Stimulated activated CD4-positive, alpha-beta T cell treated with anti-CD3 and anti-CD28 coated beads, Interleukin-15, amount 100 ng/mL, for 48 hours (primary cell): ENCODE results near the gene MAPK1.
"Not testable (repeated sequence)": the region's sequence is repeated elsewhere in the genome, so short reads cannot be mapped to it uniquely, and the experiment has no call there.

Experiments
- DNase-seq, 2 donors: peaks; one replicate each; pipeline ENCODE4 v3.0.0-alpha.2; 2020; ENCODE audit warnings: low read depth in 2 of 2

Gene MAPK1

DNA sequence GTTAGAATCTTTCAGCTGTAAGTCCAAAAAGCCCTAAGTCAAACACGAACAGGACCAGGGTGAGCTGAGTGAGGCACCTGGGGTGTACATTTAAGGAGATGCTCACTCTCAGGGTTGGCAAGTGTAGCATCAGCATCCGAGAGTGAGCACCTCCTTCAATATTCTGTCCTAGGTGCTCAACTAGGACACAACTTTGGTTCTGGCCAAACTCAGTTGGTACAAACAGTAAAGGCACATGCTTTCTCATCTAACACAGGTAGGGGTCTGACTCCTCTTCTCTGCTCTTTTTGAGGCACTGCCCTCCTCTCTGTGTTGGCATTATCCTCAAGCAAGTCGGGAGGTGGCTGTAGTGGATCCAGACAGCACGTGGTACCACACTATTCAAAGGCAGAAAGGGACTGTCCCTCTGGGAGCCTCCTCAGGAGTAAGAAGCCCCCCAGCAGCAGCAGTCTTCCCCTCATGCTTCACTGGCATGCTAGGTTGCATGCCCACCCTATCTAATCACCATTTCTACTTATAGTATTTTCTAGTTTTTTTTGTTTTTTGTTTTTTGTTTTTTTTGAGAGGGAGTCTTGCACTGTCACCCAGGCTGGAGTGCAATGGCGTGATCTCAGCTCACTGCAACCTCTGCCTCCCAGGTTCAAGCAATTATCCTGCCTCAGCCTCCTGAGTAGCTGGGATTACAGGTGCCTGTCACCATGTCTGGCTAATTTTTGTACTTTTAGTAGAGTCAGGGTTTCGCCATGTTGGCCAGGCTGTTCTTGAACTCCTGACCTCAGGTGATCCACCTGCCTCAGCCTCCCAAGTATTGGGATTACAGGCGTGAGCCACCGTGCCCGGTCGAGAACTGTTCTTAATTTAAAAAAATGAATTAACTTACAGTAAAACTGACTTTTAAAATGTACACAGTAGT lies 14.7 kb upstream of the MAPK1 start:
- no peak for DNase-seq

DNA sequence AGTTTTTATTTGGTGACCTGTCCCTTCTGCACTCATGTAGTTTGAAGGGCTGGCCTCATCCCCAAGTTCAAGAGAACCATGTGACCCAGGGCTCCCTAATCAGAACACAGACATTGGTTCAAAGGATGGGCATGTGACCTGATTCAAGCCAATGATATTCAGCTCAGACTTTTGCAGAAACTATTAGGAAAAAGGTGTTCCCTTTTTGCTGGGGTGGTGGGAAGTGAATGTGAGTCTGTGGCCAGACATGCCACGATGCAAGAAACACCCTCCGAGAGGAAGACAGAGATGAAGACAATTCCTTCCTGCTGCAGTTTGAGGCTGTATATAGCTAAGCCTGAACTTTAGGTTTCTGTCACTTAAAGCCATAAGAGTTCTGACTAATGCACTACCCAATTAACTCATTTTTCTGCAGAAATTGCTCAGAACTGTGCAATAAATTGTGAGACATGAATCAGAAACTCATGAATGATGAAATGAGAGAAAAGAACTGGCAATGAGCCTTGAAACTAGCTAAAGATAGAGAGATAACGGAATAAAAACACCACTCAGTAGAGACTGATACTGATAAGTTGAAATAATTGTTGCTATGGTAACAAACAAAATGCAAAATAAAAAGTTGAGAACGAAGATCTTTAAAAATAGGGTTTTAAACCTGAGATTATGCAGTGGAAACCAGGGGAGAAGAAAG lies 9.2 kb upstream of the MAPK1 start:
- DNase-seq, result peak; percentile 26 to 34

DNA sequence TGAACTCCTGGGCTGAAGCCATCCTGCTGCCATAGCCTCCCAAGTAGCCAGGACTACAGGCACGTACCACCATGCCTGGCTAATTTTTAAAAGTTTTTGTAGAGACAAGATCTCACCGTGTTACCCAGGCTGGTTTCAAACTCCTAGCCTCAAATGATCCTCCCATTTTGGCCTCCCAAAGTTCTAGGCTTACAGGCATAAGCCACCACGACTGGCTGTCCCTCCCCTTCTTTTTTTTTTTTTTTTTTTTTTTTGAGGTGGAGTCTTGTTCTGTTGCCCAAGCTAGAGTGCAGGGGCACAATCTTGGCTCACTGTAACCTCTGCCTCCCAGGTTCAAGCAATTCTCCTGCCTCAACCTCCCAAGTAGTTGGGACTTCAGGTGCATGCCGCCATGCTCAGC lies 7.5 kb upstream of the MAPK1 start:
- not testable (repeated sequence) for DNase-seq

DNA sequence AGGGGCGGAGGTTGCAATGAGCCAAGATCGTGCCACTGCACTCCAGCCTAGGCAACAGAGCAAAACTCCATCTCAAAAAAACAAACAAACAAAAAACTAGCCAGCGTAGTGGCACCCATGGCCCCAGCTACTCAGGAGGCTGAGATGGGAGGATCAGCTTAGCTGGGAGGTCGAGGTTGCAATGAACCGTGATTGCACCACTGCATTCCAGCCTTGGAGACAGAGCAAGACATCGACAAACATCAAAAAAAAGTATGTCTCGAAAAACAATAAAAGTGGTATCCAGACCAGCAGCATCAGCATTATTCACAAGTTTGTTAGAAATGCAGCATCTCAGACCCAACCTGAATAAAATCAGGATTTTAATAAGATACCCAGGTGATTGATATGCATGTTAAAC lies 6.2 kb upstream of the MAPK1 start:
- no peak for DNase-seq

DNA sequence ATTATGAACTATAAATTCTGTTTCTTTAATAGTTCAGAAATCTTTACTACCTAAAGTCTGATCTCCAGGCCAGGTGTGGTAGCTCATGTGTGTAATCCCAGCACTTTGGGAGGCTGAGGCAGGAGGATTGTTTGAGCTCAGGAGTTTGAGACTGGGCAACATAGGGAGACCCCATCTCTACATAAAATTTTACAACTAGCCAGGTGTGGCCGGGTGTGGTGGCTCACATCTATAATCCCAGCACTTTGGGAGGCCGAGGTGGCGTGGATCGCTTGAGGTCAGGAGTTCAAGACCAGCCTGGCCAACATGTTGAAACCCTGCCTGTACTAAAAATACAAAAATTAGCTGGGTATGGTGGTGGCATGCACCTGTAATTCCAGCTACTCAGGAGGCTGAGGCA lies 5.3 kb upstream of the MAPK1 start:
- DNase-seq, result not testable (repeated sequence)

DNA sequence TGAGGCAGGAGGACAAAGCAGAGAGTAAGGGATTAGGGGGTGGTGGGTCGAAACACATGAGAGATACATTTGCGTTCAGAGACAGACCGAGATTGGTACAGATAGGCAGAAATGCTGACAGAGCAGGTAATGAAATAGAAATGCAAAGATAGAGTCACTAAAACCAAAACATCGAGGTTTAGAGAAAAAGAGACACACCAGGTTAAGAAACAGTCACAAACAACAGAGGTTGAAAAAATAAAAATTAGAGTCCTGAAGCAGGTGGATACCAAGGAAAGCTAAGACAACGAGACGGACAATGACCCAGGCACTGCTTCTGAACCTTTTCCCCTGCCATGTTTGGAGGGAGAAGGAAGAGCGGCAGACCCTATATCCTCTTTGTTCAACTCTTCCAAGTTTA lies 1.2 kb upstream of the MAPK1 start:
- DNase-seq, result no peak

DNA sequence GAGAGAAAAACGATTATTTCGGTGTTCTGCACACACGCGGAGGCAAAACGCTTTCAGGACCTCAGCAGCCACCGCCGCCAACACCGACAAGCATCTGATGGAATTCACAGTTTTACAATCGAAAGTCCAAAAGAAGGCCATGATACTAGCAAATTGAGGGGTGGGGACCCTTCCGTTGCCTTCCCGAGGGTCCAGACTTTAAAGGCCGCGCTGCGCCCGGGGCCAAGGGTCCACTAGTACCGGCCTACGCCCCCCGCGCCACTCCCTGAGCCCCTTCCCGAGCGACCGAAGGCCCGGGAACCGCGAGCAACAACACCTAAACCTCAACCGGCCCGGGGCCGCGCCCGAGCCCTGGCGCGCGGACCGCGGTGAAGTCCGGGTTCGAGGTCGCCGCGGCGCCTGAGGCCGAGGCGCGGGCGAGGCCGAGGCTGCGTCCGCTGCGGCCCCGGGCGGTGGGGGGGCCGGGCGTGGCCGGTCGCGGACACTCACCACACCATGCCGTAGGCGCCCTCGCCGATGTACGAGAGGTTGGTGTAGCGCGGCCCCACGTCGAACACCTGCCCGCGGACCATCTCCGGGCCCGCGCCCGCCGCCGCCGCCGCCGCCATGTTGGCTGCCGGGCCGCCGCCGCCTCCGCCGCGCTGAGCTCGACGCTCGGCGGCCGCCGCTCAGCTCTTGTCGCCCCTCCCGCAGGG lies 465 bp downstream of the MAPK1 start:
- DNase-seq, result no peak

DNA sequence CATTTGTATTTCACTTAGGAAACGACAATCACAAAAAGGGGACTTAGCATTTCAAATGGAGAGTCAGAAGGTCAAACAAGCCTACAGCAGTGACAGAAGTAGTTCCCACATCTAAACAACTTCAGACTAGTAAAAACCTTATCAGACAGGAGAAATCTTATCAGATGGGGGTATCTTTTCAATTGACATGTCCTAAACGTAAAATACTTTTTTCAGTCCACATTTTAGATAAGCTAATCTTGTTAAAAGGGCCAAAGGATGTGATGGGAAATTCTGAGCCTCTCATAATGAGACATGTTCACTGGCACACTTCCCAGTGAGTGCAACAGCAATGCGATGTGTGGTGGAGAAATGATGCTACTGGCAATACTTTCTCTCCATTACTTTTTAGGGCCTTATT lies 2.4 kb downstream of the MAPK1 start:
- peak in 1 of 2 donors; percentile 12 for DNase-seq

DNA sequence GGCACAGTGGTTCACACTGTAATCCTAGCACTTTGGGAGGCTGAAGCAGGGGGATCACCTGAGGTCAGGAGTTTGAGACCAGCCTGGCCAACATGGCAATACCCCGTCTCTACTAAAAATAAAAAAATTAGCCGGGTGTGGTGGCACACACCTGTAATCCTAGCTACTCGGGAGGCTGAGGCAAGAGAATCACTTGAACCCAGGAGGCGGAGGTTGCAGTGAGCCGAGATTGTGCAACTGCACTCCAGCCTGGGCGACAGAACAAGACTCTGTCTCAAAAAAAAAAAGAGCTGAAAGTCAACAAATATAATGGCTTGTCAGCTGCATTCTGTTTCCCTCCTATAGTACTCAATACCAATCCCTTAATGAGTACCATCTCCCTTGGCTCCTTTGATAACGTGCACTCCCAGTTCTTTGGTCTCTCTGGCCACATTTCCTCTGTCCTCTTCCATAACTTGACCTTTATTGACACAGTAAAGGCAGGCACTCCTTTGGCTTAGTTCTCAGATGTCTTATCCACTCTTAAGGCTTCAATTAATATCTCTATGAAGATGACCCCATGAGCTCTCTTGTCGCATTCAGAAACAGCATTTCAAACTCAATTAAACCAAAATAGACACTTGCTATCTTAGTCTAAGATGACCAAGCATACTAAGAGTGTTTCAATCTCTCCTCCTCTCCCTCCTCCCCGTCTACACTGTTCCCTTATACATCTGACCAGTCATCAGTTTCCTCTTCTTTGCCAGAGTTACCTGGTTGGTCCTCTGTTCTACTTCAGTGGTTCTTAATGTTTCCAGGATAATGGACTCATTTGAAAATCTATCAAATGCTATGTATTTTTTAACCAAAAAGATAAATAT lies 4.8 kb downstream of the MAPK1 start:
- DNase-seq, result no peak

DNA sequence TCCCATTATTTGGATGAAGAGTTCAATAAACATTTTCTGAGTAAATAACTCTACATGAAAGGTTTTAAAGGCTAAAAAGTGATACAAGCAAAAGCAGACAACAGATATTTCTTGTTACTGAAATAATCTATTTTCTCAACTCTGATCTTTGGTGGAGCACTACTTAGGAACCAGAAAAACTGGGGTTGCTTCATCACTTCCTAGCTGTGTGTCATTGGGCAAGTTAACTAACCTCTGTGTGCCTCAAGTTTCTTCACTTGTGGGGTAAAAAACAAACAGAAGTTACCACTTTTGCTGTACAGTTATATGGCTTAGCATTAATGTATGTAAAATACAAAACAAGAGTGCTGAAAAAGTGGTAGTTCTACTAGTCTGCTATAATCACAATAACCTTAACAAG lies 5.6 kb downstream of the MAPK1 start:
- DNase-seq, result no peak

DNA sequence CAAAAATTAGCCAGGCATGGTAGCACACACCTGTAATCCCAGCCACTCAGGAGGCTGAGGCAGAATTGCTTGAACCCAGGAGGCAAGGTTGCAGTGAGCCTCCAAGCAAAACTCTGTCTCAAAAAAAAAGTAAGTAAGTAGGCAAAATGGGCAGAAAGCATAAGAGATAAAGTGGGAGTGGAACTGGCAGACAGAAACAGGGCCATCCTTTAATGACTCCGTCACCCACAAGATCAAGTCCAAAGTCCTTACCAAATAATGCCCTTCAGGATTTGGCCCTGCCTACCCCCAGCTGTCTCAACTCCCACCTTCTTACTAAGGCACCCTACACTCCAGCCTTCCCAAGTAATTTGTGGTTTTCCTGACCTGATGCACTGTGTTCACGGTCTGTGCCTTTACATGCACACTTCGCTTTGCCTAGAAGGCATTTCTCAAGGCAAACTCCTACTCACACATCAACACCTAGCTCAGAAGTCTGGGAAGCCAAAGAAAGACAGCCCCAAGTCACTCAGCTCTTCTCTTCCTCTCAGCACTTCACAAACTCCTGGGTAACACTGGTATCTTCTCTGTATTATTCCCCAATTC lies 6.1 kb downstream of the MAPK1 start:
- DNase-seq, result no peak

DNA sequence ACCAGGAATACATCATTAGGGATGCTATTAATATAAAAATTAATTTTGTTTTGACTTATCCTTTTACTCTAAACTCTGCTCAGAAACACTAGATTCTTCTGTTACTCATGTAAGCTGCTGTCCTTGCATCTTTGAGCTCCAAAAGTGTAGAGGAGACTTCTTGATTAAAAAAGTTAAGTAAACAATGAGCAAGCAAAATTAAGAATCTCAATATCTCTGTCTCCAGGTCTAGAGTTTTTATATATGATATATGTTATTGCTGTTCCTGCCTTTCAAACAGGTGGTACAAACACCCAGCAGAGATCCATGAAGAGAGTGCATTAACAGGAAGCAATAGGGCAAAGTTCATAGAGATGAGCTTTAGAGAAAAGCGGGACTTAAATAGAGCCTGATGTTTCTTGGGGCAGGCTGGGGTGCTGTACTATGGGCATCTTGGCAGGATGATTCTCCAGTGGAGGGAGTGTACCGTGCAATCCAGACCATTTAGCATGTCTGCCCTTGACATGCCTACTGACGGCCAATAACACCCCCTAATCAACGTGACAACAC lies 6.9 kb downstream of the MAPK1 start:
- DNase-seq, result no peak

DNA sequence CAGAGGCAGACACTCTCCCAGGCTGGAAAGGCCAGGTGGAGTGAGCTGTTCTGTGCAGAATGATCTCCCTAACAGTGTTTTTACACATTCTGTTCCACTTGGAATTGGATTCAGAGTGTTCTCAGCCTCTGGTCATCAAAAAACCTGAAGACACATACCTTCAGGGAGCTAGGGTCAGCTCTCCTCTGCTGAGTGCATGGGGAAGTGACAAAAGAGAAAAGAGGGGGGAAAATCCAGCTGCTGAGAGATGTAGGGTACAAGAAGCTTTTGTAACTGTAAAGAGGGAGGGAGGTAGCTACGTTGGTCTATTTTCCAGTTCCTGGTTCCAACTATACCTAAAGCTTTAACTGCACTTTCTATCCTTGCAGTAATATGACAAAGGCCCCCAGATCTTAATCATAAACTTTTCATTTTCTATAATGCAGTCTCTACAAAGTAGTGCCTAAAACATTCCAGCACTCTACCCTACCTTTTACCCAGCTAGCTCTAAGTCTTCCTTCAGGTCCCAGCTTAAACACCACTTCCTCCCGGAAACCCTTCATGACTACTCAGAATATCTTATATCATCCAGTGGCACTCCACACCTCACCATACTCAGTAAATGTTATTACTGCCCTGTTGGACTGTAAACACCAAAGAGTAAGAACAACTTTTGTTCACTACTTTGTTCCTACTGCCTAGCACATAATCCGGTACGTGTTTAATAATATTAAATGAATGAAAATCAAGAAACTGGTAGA lies 9.2 kb downstream of the MAPK1 start:
- DNase-seq, result no peak

DNA sequence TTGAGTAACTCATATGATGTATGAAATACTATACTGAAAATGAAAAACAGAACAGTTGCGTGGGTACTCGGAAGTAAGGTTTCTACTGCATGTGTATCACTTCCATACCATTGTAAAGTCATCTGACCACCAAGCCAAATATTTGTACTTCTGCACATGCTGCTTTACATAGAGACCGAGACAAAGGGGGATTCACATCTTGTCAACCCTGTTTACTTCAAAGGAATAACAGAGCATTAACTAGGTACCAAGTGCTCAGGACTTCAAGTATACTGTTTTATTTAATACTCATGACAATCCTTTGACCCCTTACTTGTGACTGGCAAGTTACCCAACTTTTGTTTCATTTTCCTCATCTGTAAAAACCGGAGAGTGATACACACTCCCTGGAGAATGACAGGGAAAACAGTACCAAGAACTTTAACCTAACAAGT lies 9.9 kb downstream of the MAPK1 start:
- DNase-seq, result no peak

DNA sequence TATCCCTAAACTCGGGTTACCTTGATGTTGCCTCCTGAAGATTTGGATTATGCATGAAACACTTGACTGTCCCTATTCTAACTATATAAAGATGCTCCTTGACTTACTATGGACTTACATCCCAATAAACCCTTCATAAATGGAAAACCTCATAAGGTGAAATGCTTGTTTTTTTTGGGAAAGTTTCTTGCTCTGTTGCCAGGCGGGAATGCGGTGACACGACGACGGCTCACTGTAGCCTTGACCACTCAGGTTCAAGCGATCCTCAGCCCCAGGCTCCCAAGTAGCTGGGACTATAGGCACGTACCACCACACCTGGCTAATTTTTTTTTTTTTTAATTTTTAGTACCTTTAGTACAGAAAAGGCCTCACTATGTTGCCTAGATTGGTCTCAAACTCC lies 10.6 kb downstream of the MAPK1 start:
- no peak for DNase-seq

DNA sequence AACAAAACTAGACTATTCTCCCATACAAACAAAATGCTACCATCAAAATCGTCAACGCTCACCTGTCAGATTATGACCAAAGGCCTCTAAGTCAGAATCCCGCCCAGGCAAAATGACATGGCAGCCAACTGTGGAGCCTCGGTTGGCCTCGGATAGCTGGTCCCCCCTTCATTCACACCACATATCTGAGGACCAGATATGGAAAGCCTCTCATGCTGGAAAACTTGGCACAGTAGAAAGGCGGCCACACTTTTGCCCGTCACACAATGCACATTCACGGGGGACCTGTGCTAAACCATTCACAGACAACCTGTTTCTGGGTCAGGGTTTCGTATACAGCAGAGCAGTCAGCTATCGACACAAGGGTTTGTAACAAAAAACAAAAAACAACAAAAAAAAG lies 11.2 kb downstream of the MAPK1 start:
- DNase-seq, result no peak

DNA sequence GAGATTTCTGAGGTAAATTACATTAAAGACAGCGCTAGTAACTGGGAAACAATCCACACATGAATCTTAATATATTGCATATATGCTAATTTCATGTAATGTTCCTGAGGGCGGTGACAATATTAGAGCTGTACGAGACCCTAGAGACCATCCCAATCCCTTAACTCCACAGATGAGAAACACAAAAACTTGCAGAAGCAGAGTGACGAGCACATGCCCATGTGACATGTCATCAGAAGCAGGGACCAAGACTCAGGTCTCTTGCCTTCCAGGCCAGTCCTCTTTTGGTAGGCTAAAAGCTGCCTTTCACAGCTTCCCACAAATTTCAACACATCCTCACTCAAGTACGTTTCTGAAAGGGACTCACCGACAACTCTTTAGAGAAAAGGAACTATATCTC lies 11.8 kb downstream of the MAPK1 start:
- DNase-seq, result no peak

DNA sequence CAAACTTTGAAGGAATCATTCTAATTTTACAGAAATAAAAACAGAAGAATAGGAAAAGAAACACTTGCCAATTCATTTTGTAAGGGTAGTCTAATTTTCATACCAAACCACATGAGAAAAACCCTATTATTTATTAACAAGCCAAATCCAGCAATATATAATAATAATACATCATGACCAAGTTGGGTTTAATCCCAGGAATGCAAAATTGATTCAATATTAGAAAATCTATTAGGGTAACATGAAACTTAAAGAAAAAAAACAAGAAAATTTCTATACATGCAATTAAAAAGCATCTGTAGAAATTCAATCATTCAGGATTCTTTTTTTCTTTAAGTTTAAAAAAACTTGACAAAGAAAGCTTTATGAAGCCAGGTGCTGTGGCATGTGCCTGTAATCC lies 16.8 kb downstream of the MAPK1 start:
- no peak for DNase-seq

DNA sequence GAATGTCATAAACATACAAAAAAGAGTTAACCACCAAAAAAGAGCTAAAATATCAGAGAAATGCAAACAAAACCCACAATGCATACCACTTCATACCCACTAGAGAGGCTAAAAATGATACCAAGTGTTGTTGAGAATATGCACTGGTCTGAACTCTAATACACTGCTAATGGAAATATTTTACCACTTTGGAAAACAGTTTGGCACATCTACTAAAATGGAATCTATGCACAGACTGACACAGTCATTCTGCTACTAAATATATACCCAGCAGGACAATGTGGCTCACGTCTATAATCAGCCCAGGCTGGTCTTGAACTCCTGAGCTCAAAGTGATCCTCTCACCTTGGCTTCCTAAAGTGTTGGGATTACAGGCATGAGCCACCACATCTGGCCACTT lies 18.0 kb downstream of the MAPK1 start:
- no peak for DNase-seq

DNA sequence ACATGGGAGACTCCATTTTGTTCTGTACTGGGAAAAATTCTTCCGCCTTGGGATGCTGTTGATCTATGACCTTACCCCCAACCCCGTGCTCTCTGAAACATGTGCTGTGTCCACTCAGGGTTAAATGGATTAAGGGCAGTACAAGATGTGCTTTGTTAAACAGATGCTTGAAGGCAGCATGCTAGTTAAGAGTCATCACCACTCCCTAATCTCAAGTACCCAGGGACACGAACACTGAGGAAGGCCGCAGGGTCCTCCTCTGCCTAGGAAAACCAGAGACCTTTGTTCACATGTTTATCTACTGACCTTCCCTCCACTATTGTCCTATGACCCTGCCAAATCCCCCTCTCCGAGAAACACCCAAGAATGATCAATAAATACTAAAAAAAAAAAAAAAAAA lies 19.4 kb downstream of the MAPK1 start:
- not testable (repeated sequence) for DNase-seq
